Naive thymus-derived CD4-positive, alpha-beta T cell (primary cell): ENCODE data around the gene RECQL. TPM values are rescaled to one million over a fixed set of nuclear protein-coding genes. Genes with fewer than 3 reads are reported as not detected.

Source experiments
- ATAC-seq: fragments of 150-1000 bp; cut with Tn5 transposase; 2 replicates; pipeline ENCODE4 v1.10.0; 2021; ENCODE audit warnings: mild to moderate bottlenecking, moderate library complexity
- CTCF ChIA-PET: fragments of 350-600 bp; sonication (Branson Sonifier 250); formaldehyde crosslinking; loops from one replicate; lab custom pipeline; 2021; ENCODE audit warnings: antibody characterized with exemption; lab: Charles Lee
- POLR2A ChIA-PET: fragments of 350-600 bp; sonication (Branson Sonifier 250); formaldehyde crosslinking; loops from one replicate; lab custom pipeline; 2021; ENCODE audit warnings: antibody characterized with exemption, inconsistent platforms; lab: Charles Lee
- DNase-seq, 9 donors: peaks; one replicate each; pipeline versions ENCODE4 v3.0.0 to v3.0.0-alpha.2; 2020 to 2022; ENCODE audit warnings: mixed read lengths in 1 of 9
- H3K27ac ChIP-seq: one replicate; pipeline ENCODE4 v1.7.0; 2013; ENCODE audit warnings: mild to moderate bottlenecking, low read depth, low read length, moderate library complexity
- H3K27me3 ChIP-seq, 2 donors: one replicate each; pipeline ENCODE4 v1.7.0; 2013; ENCODE audit warnings: low read length in 2 of 2, mild to moderate bottlenecking in 2 of 2, moderate library complexity in 2 of 2; ENCODE audit not compliant: control insufficient read depth in 2 of 2, insufficient read depth in 2 of 2
- H3K36me3 ChIP-seq, 3 experiments: 1 replicate in 2 of 3; 2 replicates in 1 of 3; pipeline ENCODE4 v1.7.0; 2013; ENCODE audit warnings: low read length in 3 of 3, mild to moderate bottlenecking in 3 of 3, moderate library complexity in 1 of 3; ENCODE audit not compliant: insufficient read depth in 3 of 3, control insufficient read depth in 2 of 3
- H3K4me1 ChIP-seq, 2 donors: one replicate each; pipeline ENCODE4 v1.7.0; 2013; ENCODE audit warnings: low read length in 2 of 2, mild to moderate bottlenecking in 2 of 2, moderate library complexity in 1 of 2; ENCODE audit not compliant: control insufficient read depth in 2 of 2, insufficient read depth in 2 of 2
- H3K4me3 ChIP-seq: 2 replicates; pipeline ENCODE4 v1.7.0; 2013; ENCODE audit warnings: mild to moderate bottlenecking, low read length
- H3K9me3 ChIP-seq, 3 experiments: 1 replicate in 2 of 3; 2 replicates in 1 of 3; pipeline ENCODE4 v1.7.0; 2013; ENCODE audit warnings: low read length in 3 of 3; ENCODE audit not compliant: control insufficient read depth in 2 of 3
- H3K27ac Mint-ChIP-seq, 9 donors: one replicate each; pipeline ENCODE4 v1.8.0; 2020 to 2022; ENCODE audit warnings: mixed read lengths in 9 of 9, mild to moderate bottlenecking in 8 of 9, moderate library complexity in 5 of 9, inconsistent platforms in 2 of 9
- H3K27me3 Mint-ChIP-seq, 5 donors: one replicate each; pipeline ENCODE4 v1.8.0; 2021 to 2022; ENCODE audit warnings: mixed read lengths in 5 of 5, mild to moderate bottlenecking in 1 of 5
- H3K36me3 Mint-ChIP-seq, 5 donors: one replicate each; pipeline ENCODE4 v1.8.0; 2020 to 2022; ENCODE audit warnings: mixed read lengths in 5 of 5, mild to moderate bottlenecking in 3 of 5, inconsistent platforms in 1 of 5
- H3K4me1 Mint-ChIP-seq, 7 donors: one replicate each; pipeline ENCODE4 v1.8.0; 2020 to 2022; ENCODE audit warnings: mixed read lengths in 7 of 7, mild to moderate bottlenecking in 3 of 7, inconsistent platforms in 1 of 7
- H3K4me3 Mint-ChIP-seq, 10 donors: one replicate each; pipeline ENCODE4 v1.8.0; 2020 to 2022; ENCODE audit warnings: mild to moderate bottlenecking in 10 of 10, mixed read lengths in 10 of 10, moderate library complexity in 6 of 10, inconsistent platforms in 2 of 10
- H3K9me3 Mint-ChIP-seq, 11 donors: one replicate each; pipeline ENCODE4 v1.8.0; 2020 to 2022; ENCODE audit warnings: mixed read lengths in 11 of 11, mild to moderate bottlenecking in 4 of 11, inconsistent platforms in 1 of 11, moderate library complexity in 1 of 11
- intact Hi-C, 2 donors: fragments of 100-400 bp; cut with micrococcal nuclease; formaldehyde crosslinking; loops; one replicate each; pipeline ENCODE4 v1.15.1; 2023
- polyA plus RNA-seq, 2 donors: library from polyadenylated mRNA; unstranded; fragments of 300-500 nt; fragmentation: Illumina TruSeq; gene quantifications; one replicate each; pipeline ENCODE4 v1.2.3, GENCODE V29; 2021
- total RNA-seq, 6 experiments: library from RNA in 5 of 6; stranded (reverse) in 5 of 6; gene quantifications; 1 replicate in 5 of 6; 2 replicates in 1 of 6; pipeline ENCODE4 v1.2.3 and lab custom pipeline; 2021 to 2026

Gene RECQL
- total and polyA plus RNA-seq, 7 experiments from 2014 or later = 19.4 to 77.7 (median 49.0) TPM

- DNase-seq (no peak), ATAC-seq (no peak)
- no peaks in the 10 kb centered on the region for H3K27me3 Mint-ChIP-seq
- Histone ChIP-seq H3K4me1 (peaks cover 20 to 25% of the 10 kb centered on the region in 2 donors), H3K36me3 (peaks cover 3 to 41% (median 5%) of the 10 kb centered on the region in 3 experiments), H3K27me3 (no peaks in the 10 kb centered on the region), H3K9me3 (no peaks in the 10 kb centered on the region), H3K4me3 (no peak overlapping the region), H3K27ac (no peak overlapping the region)
- CTCF ChIA-PET = no interaction called here
- peaks cover 10 to 34% (median 23%) of the 10 kb centered on the region in 5 donors for H3K36me3 Mint-ChIP-seq
- peaks cover 31 to 56% (median 42%) of the 10 kb centered on the region in 7 donors for H3K4me1 Mint-ChIP-seq
- H3K4me3 Mint-ChIP-seq = peak overlapping the region in 3 of 10 donors; percentile 7 to 60 (median 16)
- H3K27ac Mint-ChIP-seq = peak overlapping the region in 2 of 9 donors; percentile 5 to 14
- intact Hi-C loops = loop anchor here (2.0 to 10.0 kb wide), 7 partner anchors 13 to 1125 kb away; partner anchors contain the start of genes ETNK1 (in 2 of the 2) and ST8SIA1 (in 1 of the 2)
- no peaks in the 10 kb centered on the region for H3K9me3 Mint-ChIP-seq
- POLR2A ChIA-PET = interaction anchor here (1.1 to 2.1 kb wide), 3 partner anchors 21 to 158 kb away, joined by 4 to 7 read pairs (median 4); partner anchors contain the start of genes LDHB and PYROXD1
Observed at GRCh38 chr12:21499765-21500164, 1.7 kb downstream of the RECQL start.

- Mint-ChIP-seq H3K27ac (no peak overlapping the region), H3K36me3 (peaks cover 18 to 37% (median 24%) of the 10 kb centered on the region in 5 donors), H3K9me3 (peaks cover 0 to 2% (median 0%) of the 10 kb centered on the region in 11 donors), H3K27me3 (no peaks in the 10 kb centered on the region), H3K4me1 (peaks cover 0 to 18% (median 10%) of the 10 kb centered on the region in 7 donors), H3K4me3 (no peak overlapping the region)
- DNase-seq (no peak), ATAC-seq (no peak)
- Histone ChIP-seq H3K4me1 (no peaks in the 10 kb centered on the region), H3K9me3 (no peaks in the 10 kb centered on the region), H3K27ac (no peak overlapping the region), H3K4me3 (no peak overlapping the region), H3K27me3 (no peaks in the 10 kb centered on the region), H3K36me3 (peaks cover 4 to 39% (median 12%) of the 10 kb centered on the region in 3 experiments)
- CTCF ChIA-PET = no interaction called here
- POLR2A ChIA-PET = no interaction called here
- intact Hi-C loops = loop anchor here in 1 of 2 donors (2.0 kb wide), 1 partner anchor 15 kb away; the partner anchor contains the start of genes GOLT1B and RECQL
Observed at GRCh38 chr12:21485998-21486397, 15.4 kb downstream of the RECQL start.

- H3K9me3 ChIP-seq = no peaks in the 10 kb centered on the region
- H3K27ac Mint-ChIP-seq = no peak overlapping the region
- H3K36me3 ChIP-seq = peaks cover 5 to 47% (median 12%) of the 10 kb centered on the region in 3 experiments
- no peak overlapping the region for H3K4me3 Mint-ChIP-seq
- ATAC-seq (no peak), DNase-seq (no peak)
- no peaks in the 10 kb centered on the region for H3K4me1 ChIP-seq
- CTCF ChIA-PET = no interaction called here
- peaks cover 0 to 13% (median 5%) of the 10 kb centered on the region in 7 donors for H3K4me1 Mint-ChIP-seq
- H3K27me3 Mint-ChIP-seq = no peaks in the 10 kb centered on the region
- no peak overlapping the region for H3K4me3 ChIP-seq
- H3K9me3 Mint-ChIP-seq = no peaks in the 10 kb centered on the region
- peaks cover 7 to 17% (median 9%) of the 10 kb centered on the region in 5 donors for H3K36me3 Mint-ChIP-seq
- no peak overlapping the region for H3K27ac ChIP-seq
- POLR2A ChIA-PET = interaction anchor here (0.6 to 0.8 kb wide), 2 partner anchors 18 to 35 kb away, joined by 3 to 4 read pairs; partner anchors contain the start of genes GOLT1B and RECQL
- H3K27me3 ChIP-seq = no peaks in the 10 kb centered on the region
- intact Hi-C loops = no loop called here
Observed at GRCh38 chr12:21483531-21483930, 17.9 kb downstream of the RECQL start.

- ChIA-PET POLR2A (interaction anchor here (0.5 to 0.9 kb wide), 2 partner anchors 20 to 41 kb away, joined by 3 to 4 read pairs; partner anchors contain the start of gene PYROXD1), CTCF (interaction anchor here (1.0 kb wide), 1 partner anchor 202 kb away, joined by 5 read pairs; no protein-coding TSS in a partner anchor)
- no peaks in the 10 kb centered on the region for H3K9me3 Mint-ChIP-seq
- peak overlapping the region in 1 of 9 donors; percentile 3 for H3K27ac Mint-ChIP-seq
- intact Hi-C loops = no loop called here
- H3K4me3 ChIP-seq = no peak overlapping the region
- ATAC-seq (peak; percentile 22), DNase-seq (no peak)
- H3K27me3 Mint-ChIP-seq = no peaks in the 10 kb centered on the region
- H3K27me3 ChIP-seq = no peaks in the 10 kb centered on the region
- H3K4me3 Mint-ChIP-seq = no peak overlapping the region
- peaks cover 10 to 68% (median 14%) of the 10 kb centered on the region in 3 experiments for H3K36me3 ChIP-seq
- H3K4me1 Mint-ChIP-seq = peaks cover 0 to 11% (median 0%) of the 10 kb centered on the region in 7 donors
- H3K27ac ChIP-seq = no peak overlapping the region
- no peaks in the 10 kb centered on the region for H3K4me1 ChIP-seq
- no peaks in the 10 kb centered on the region for H3K9me3 ChIP-seq
- peaks cover 0 to 13% (median 4%) of the 10 kb centered on the region in 5 donors for H3K36me3 Mint-ChIP-seq
Observed at GRCh38 chr12:21478756-21479455, 22.5 kb downstream of the RECQL start.

- Mint-ChIP-seq H3K9me3 (peaks cover 0 to 2% (median 0%) of the 10 kb centered on the region in 11 donors), H3K27ac (peak overlapping the region in 3 of 9 donors; percentile 39 to 73 (median 46)), H3K27me3 (no peaks in the 10 kb centered on the region), H3K36me3 (peaks cover 4 to 19% (median 15%) of the 10 kb centered on the region in 5 donors), H3K4me1 (peaks cover 0 to 15% (median 0%) of the 10 kb centered on the region in 7 donors), H3K4me3 (no peak overlapping the region)
- H3K4me1 ChIP-seq = no peaks in the 10 kb centered on the region
- POLR2A ChIA-PET = no interaction called here
- peaks cover 6 to 75% (median 17%) of the 10 kb centered on the region in 3 experiments for H3K36me3 ChIP-seq
- ATAC-seq (no peak), DNase-seq (no peak)
- H3K27me3 ChIP-seq = no peaks in the 10 kb centered on the region
- CTCF ChIA-PET = no interaction called here
- no peaks in the 10 kb centered on the region for H3K9me3 ChIP-seq
- H3K27ac ChIP-seq = no peak overlapping the region
- H3K4me3 ChIP-seq = no peak overlapping the region
- intact Hi-C loops = loop anchor here (2.0 kb wide), 2 partner anchors 24 to 180 kb away; partner anchors contain the start of genes GOLT1B (in 1 of the 2) and RECQL (in 1 of the 2)
Observed at GRCh38 chr12:21476949-21477348, 24.5 kb downstream of the RECQL start.

GRCh38 chr12:21475552-21475951, 25.9 kb downstream of the RECQL start:
- Mint-ChIP-seq H3K4me1 (peaks cover 0 to 18% (median 0%) of the 10 kb centered on the region in 7 donors), H3K27ac (peak overlapping the region in 1 of 9 donors; percentile 41), H3K36me3 (peaks cover 4 to 23% (median 21%) of the 10 kb centered on the region in 5 donors), H3K9me3 (peaks cover 0 to 2% (median 0%) of the 10 kb centered on the region in 11 donors), H3K27me3 (no peaks in the 10 kb centered on the region), H3K4me3 (no peak overlapping the region)
- DNase-seq = no peak
- H3K27ac ChIP-seq = no peak overlapping the region
- ChIA-PET CTCF (no interaction called here), POLR2A (no interaction called here)
- no peak for ATAC-seq
- H3K36me3 ChIP-seq = peaks cover 3 to 70% (median 17%) of the 10 kb centered on the region in 3 experiments
- no peaks in the 10 kb centered on the region for H3K9me3 ChIP-seq
- intact Hi-C loops = no loop called here
- no peaks in the 10 kb centered on the region for H3K27me3 ChIP-seq
- H3K4me3 ChIP-seq = no peak overlapping the region
- no peaks in the 10 kb centered on the region for H3K4me1 ChIP-seq
